A673 (cell line): ENCODE results near the gene ARL4C. TPM values are rescaled to one million over a fixed set of nuclear protein-coding genes. Genes with fewer than 3 reads are reported as not detected.

ENCODE experiments used
- BruUV-seq: library from RNA; stranded (reverse); fragments of 400-500 nt; replicated peaks from 2 replicates; lab custom pipeline; 2021; lab: Mats Ljungman, UMichigan
- CTCF ChIA-PET: fragments of 300-600 bp; sonication (Branson Sonifier 250); formaldehyde crosslinking; loops from one replicate; lab custom pipeline; 2022; ENCODE audit warnings: antibody characterized with exemption; lab: Charles Lee
- POLR2A ChIA-PET: fragments of 300-600 bp; sonication (Branson Sonifier 250); formaldehyde crosslinking; loops from one replicate; lab custom pipeline; 2022; ENCODE audit warnings: antibody characterized with exemption; ENCODE audit not compliant: low non-redundant PET; lab: Charles Lee
- DNase-seq: peaks from one replicate; pipeline ENCODE4 v3.0.0-alpha.2; 2015; ENCODE audit warnings: low spot score
- H3K27ac ChIP-seq: fragments of 200-600 bp; sonication (generic); 2 replicates; pipeline ENCODE4 v1.5.1; 2016; ENCODE audit warnings: mixed run types, low read depth, mild to moderate bottlenecking, mixed read lengths, antibody characterized with exemption, low read length; ENCODE audit not compliant: poor library complexity, severe bottlenecking
- H3K27me3 ChIP-seq: fragments of 200-600 bp; sonication (generic); replicated peaks from 2 replicates; pipeline ENCODE4 v1.6.1; 2017; ENCODE audit warnings: mixed run types, low read depth, mild to moderate bottlenecking, mixed read lengths, antibody characterized with exemption, low read length; ENCODE audit not compliant: insufficient read depth, poor library complexity
- H3K36me3 ChIP-seq: fragments of 200-600 bp; sonication (generic); 2 replicates; pipeline ENCODE4 v1.6.1; 2016; ENCODE audit warnings: mixed run types, mild to moderate bottlenecking, mixed read lengths, antibody characterized with exemption, low read length; ENCODE audit not compliant: insufficient read depth, poor library complexity, severe bottlenecking
- H3K4me1 ChIP-seq: fragments of 200-600 bp; sonication (generic); 2 replicates; pipeline ENCODE4 v1.6.1; 2017; ENCODE audit warnings: mixed run types, mild to moderate bottlenecking, mixed read lengths, antibody characterized with exemption, low read length; ENCODE audit not compliant: insufficient read depth, poor library complexity, severe bottlenecking
- H3K4me3 ChIP-seq: fragments of 200-600 bp; sonication (generic); 2 replicates; pipeline ENCODE4 v1.5.1; 2016; ENCODE audit warnings: low read depth, mixed run types, mild to moderate bottlenecking, mixed read lengths, low read length; ENCODE audit not compliant: poor library complexity, severe bottlenecking
- H3K9me3 ChIP-seq: fragments of 200-600 bp; sonication (generic); 2 replicates; pipeline ENCODE4 v1.6.1; 2016; ENCODE audit warnings: mixed run types, low read depth, mild to moderate bottlenecking, mixed read lengths, antibody characterized with exemption, low read length; ENCODE audit not compliant: poor library complexity, severe bottlenecking
- EZH2 ChIP-seq: fragments of 200-600 bp; sonication (generic); IDR thresholded peaks from 2 replicates; pipeline ENCODE4 v1.6.1; 2017; ENCODE audit warnings: borderline replicate concordance, low read depth, mild to moderate bottlenecking, mixed read lengths, antibody characterized with exemption, low read length; ENCODE audit not compliant: poor library complexity, severe bottlenecking
- intact Hi-C: fragments of 100-400 bp; cut with micrococcal nuclease; formaldehyde crosslinking; loops from one replicate; pipeline ENCODE4 v1.10.0; 2022; ENCODE audit not compliant: unreplicated experiment
- total RNA-seq: library from RNA; stranded (reverse); gene quantifications from 2 replicates; pipeline ENCODE4 v1.2.3, GENCODE V29; 2021
- TF ChIP-seq, protein P1 (sequence below): fragments of 300-800, 200-600 bp; sonication (generic); conservative IDR thresholded peaks from 2 replicates; pipeline ENCODE4 v1.5.1; 2017; ENCODE audit warnings: low read depth, mild to moderate bottlenecking, antibody characterized with exemption, low read length, moderate library complexity, mixed read lengths

ARL4C gene
- total RNA-seq, 1 experiment from 2014 or later, result 3.0 TPM

DNA sequence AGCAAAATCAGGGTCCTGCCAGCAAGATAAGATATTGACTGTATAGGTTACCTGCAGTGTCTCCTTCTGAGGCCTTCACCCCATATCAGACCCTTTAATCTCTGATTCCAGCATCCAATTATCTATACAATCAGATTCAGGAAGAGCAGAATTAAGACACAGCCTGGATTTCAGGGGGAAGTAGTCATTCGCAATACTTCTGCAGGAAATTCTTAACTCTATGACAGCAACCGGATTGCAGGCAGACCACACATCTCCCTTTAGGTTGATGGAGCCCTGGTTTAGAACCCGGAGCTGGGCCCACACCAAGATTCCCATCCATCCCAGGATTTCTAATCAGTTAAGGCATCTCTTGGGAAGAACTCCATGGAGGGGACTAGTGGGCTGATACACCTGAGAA is 9.5 kb downstream of the ARL4C start:
- H3K36me3 ChIP-seq, result no peaks in the 10 kb centered on the region
- no peaks in the 10 kb centered on the region for H3K4me1 ChIP-seq
- H3K27ac ChIP-seq, result no peak overlapping the region
- no peaks in the 10 kb centered on the region for H3K27me3 ChIP-seq
- intact Hi-C loops, result no loop called here
- no TSS peak for BruUV-seq
- no peak overlapping the region for H3K4me3 ChIP-seq
- H3K9me3 ChIP-seq, result no peaks in the 10 kb centered on the region
- ChIA-PET POLR2A (no interaction called here), CTCF (no interaction called here)
- no peak for TF ChIP-seq EZH2
- TF ChIP-seq, protein P1, sequence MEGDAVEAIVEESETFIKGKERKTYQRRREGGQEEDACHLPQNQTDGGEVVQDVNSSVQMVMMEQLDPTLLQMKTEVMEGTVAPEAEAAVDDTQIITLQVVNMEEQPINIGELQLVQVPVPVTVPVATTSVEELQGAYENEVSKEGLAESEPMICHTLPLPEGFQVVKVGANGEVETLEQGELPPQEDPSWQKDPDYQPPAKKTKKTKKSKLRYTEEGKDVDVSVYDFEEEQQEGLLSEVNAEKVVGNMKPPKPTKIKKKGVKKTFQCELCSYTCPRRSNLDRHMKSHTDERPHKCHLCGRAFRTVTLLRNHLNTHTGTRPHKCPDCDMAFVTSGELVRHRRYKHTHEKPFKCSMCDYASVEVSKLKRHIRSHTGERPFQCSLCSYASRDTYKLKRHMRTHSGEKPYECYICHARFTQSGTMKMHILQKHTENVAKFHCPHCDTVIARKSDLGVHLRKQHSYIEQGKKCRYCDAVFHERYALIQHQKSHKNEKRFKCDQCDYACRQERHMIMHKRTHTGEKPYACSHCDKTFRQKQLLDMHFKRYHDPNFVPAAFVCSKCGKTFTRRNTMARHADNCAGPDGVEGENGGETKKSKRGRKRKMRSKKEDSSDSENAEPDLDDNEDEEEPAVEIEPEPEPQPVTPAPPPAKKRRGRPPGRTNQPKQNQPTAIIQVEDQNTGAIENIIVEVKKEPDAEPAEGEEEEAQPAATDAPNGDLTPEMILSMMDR, result no peak
- no peak for DNase-seq

DNA sequence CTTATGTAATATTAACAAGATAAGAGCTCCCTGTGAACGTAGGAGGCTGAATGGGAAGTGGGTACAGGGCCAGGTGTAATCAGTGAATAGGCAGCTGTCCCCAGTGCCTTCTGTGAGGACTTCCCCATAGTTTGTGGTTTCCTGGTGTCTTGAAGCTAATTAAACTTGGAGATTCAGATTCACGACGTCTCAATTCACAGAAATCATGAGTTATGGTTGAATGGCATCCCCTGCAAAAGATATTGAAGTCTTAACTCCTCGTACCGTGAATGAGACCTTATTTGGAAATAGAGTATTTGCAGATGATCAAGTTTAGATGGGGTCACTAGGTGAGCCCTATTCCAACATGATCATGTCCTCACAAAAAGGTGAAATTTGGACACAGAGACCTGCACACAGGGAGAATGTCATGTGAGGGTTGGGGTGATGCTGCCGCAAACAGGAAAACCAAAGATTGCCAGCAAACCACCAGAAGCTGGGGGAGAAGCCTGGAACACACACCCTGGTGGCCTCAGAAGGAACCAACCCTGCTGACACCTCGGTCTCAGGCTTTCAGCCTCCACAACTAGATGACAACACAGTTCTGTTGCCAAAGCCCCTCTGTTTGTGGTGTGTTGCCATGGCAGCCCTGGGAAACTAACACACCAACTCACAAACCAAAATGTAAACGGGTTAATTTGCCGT is 13.2 kb downstream of the ARL4C start:
- intact Hi-C loops, result no loop called here
- no peak for TF ChIP-seq EZH2
- TF ChIP-seq, protein P1, result no peak
- Histone ChIP-seq H3K36me3 (no peaks in the 10 kb centered on the region), H3K27me3 (no peaks in the 10 kb centered on the region), H3K9me3 (no peaks in the 10 kb centered on the region), H3K4me1 (no peaks in the 10 kb centered on the region), H3K4me3 (no peak overlapping the region), H3K27ac (no peak overlapping the region)
- DNase-seq, result no peak
- POLR2A ChIA-PET, result no interaction called here
- CTCF ChIA-PET, result no interaction called here
- BruUV-seq, result no TSS peak

DNA sequence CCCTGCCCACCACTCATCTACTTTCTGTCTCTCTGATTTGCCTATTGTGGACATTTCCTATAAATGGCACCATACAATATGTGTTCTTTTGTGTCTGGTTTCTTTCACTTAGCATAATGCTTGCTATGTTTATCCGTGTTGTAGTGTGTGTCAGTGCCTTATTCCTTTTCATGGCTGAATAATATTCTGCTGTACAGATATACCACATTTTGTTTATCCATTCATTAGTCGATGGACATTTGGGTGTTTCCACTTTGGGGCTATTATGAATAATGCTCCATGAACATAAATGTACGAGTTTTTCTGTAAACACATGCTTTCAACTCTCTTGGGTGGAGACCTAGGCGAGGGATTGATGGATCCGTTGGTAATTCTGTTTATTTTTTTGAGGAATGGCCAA is 15.6 kb downstream of the ARL4C start:
- H3K9me3 ChIP-seq, result no peaks in the 10 kb centered on the region
- no peaks in the 10 kb centered on the region for H3K4me1 ChIP-seq
- H3K27ac ChIP-seq, result no peak overlapping the region
- H3K4me3 ChIP-seq, result no peak overlapping the region
- no TSS peak for BruUV-seq
- intact Hi-C loops, result no loop called here
- no peak for DNase-seq
- no peaks in the 10 kb centered on the region for H3K27me3 ChIP-seq
- TF ChIP-seq, protein P1, result no peak
- no peak for TF ChIP-seq EZH2
- ChIA-PET CTCF (no interaction called here), POLR2A (no interaction called here)
- H3K36me3 ChIP-seq, result no peaks in the 10 kb centered on the region
